Sigmoid colon (tissue), 7 donors: Measurements from ENCODE around the gene RAP1GDS1. TPM values are rescaled to one million over a fixed set of nuclear protein-coding genes. Genes with fewer than 3 reads are reported as not detected.
"Not testable (repeated sequence)": the region's sequence is repeated elsewhere in the genome, so short reads cannot be mapped to it uniquely, and the experiment has no call there.

ENCODE experiments used
- DNase-seq: peaks from one replicate; pipeline ENCODE4 v3.0.0-alpha.2; 2019
- H3K27ac ChIP-seq, 4 donors: fragments of 200-600 bp; sonication (generic); one replicate each; pipeline ENCODE4 v1.5.1; 2016 to 2019; ENCODE audit warnings: mild to moderate bottlenecking in 1 of 4
- H3K27me3 ChIP-seq, 3 donors: fragments of 200-600 bp; sonication (generic); one replicate each; pipeline ENCODE4 v1.5.1; 2019; ENCODE audit warnings: mild to moderate bottlenecking in 1 of 3
- H3K36me3 ChIP-seq, 4 donors: fragments of 200-600 bp; sonication (generic); one replicate each; pipeline ENCODE4 v1.5.1; 2016 to 2019
- H3K4me1 ChIP-seq, 4 donors: fragments of 200-600 bp; sonication (generic); one replicate each; pipeline ENCODE4 v1.5.1; 2017 to 2019
- H3K4me3 ChIP-seq, 4 donors: fragments of 200-600 bp; sonication (generic); one replicate each; pipeline ENCODE4 v1.5.1; 2017 to 2019; ENCODE audit warnings: mild to moderate bottlenecking in 2 of 4, moderate library complexity in 1 of 4
- H3K9me3 ChIP-seq, 4 donors: fragments of 200-600 bp in 3 of 4; sonication (generic) in 3 of 4; one replicate each; pipeline versions ENCODE4 v1.5.1 to v1.6.1; 2013 to 2019
- CTCF ChIP-seq, 4 experiments: fragments of 450-650 bp in 3 of 4; fragments of 200-600 bp in 1 of 4; IDR thresholded peaks; one replicate each; pipeline ENCODE4 v1.5.1; 2016 to 2019; ENCODE audit warnings: antibody characterized with exemption in 4 of 4, mild to moderate bottlenecking in 3 of 4, moderate library complexity in 2 of 4
- EP300 ChIP-seq, 4 donors: sonication (generic); formaldehyde crosslinking; IDR thresholded peaks; one replicate each; pipeline ENCODE4 v1.6.1; 2017; ENCODE audit warnings: antibody characterized with exemption in 4 of 4
- POLR2A ChIP-seq, 2 donors: fragments of 450-650 bp; IDR thresholded peaks; one replicate each; pipeline ENCODE4 v1.6.1; 2016; ENCODE audit warnings: antibody characterized with exemption in 2 of 2, mild to moderate bottlenecking in 2 of 2, moderate library complexity in 2 of 2
- POLR2AphosphoS5 ChIP-seq, 4 donors: sonication (generic); formaldehyde crosslinking; IDR thresholded peaks; one replicate each; pipeline ENCODE4 v1.6.1; 2017; ENCODE audit warnings: antibody characterized with exemption in 4 of 4
- WGBS, 2 donors: extraction: QIAGEN DNeasy Blood & Tissue Kit; methylation state at CpG; one replicate each; pipeline ENCODE4 v1.1.7; 2013; 5-methylcytosine and 5-hydroxymethylcytosine counted together
- intact Hi-C: fragments of 100-400 bp; cut with DNase I; formaldehyde crosslinking; loops from one replicate; pipeline ENCODE4 v1.15.1; 2023
- polyA plus RNA-seq, 3 donors: library from polyadenylated mRNA; stranded (reverse); fragments of 200-250 nt; gene quantifications; one replicate each; pipeline ENCODE4 v1.2.3, GENCODE V29; 2013
- total RNA-seq, 4 donors: library from RNA; depleted of rRNA; stranded (reverse); fragments of >200 nt; gene quantifications; one replicate each; pipeline ENCODE4 v1.1.0, GENCODE V29; 2016
- donor health status: healthy with polysubstance abuse.
- donor health status: Bipolar disorder and iron deficiency.
- donor health status: healthy.

RAP1GDS1 gene
- total and polyA plus RNA-seq, 7 donors = 10.2 to 34.9 (median 31.8) TPM

GRCh38 chr4:98446499-98447375 lies 185.6 kb downstream of the RAP1GDS1 start:
- no peak overlapping the region for H3K27ac ChIP-seq
- no peak for DNase-seq

DNA sequence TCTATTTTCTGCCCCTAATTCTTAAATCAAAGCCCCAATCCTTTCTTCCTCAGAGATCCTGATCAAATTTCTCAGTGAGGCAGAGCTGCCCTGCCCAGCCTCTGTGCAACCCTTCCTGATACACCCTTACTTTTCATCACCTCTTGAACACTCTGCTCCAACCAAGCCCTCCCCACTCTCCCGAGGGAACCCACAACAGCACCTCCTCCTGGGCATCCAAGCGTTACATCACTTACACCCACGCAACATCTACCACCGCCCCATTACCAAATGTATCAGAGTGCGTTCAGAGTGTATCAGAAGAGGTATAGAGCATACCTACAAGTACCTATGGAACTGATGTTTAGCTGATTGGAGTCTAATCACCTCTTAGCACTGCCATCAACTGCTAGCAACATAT lies 186.5 kb downstream of the RAP1GDS1 start:
- H3K36me3 ChIP-seq = peaks cover 0 to 8% (median 0%) of the 10 kb centered on the region in 4 donors
- H3K27me3 ChIP-seq = no peaks in the 10 kb centered on the region
- TF ChIP-seq CTCF (IDR thresholded peaks at IDR 0.05) = no peak
- no peak for TF ChIP-seq POLR2A (IDR thresholded peaks at IDR 0.05)
- no peak for TF ChIP-seq POLR2AphosphoS5 (IDR thresholded peaks at IDR 0.05)
- TF ChIP-seq EP300 (IDR thresholded peaks at IDR 0.05) = no peak
- DNase-seq = no peak
- intact Hi-C loops = no loop called here
- no peaks in the 10 kb centered on the region for H3K4me1 ChIP-seq
- WGBS, 2 donors = 71 to 94% methylated on average over 5 of the region's 5 CpGs
- H3K4me3 ChIP-seq = no peak overlapping the region
- H3K27ac ChIP-seq = no peak overlapping the region
- H3K9me3 ChIP-seq = peaks cover 0 to 3% (median 0%) of the 10 kb centered on the region in 4 donors

More at GRCh38 chr4:98446499-98447375, 185.6 kb downstream of the RAP1GDS1 start:
- TF ChIP-seq EP300 (IDR thresholded peaks at IDR 0.05) (peak in 1 of 4 donors; percentile 40), POLR2A (IDR thresholded peaks at IDR 0.05) (no peak), POLR2AphosphoS5 (IDR thresholded peaks at IDR 0.05) (peak in 1 of 4 donors; percentile 36), CTCF (IDR thresholded peaks at IDR 0.05) (no peak)
- H3K4me1 ChIP-seq = no peaks in the 10 kb centered on the region
- H3K4me3 ChIP-seq = no peak overlapping the region
- WGBS, 2 donors = 47 to 85% methylated on average over 10 of the region's 10 CpGs
- H3K27me3 ChIP-seq = no peaks in the 10 kb centered on the region
- H3K36me3 ChIP-seq = peaks cover 0 to 17% (median 1%) of the 10 kb centered on the region in 4 donors
- H3K9me3 ChIP-seq = no peaks in the 10 kb centered on the region
- intact Hi-C loops = no loop called here

- TF ChIP-seq EP300 (IDR thresholded peaks at IDR 0.05) (no peak), CTCF (IDR thresholded peaks at IDR 0.05) (no peak), POLR2AphosphoS5 (IDR thresholded peaks at IDR 0.05) (no peak), POLR2A (IDR thresholded peaks at IDR 0.05) (no peak)
- intact Hi-C loops = no loop called here
- no peaks in the 10 kb centered on the region for H3K36me3 ChIP-seq
Observed at GRCh38 chr4:98448908-98449307, 187.7 kb downstream of the RAP1GDS1 start.

GRCh38 chr4:98452091-98452490 lies 190.9 kb downstream of the RAP1GDS1 start:
- no peak for DNase-seq
- Histone ChIP-seq H3K4me3 (no peak overlapping the region), H3K27ac (no peak overlapping the region), H3K27me3 (no peaks in the 10 kb centered on the region), H3K4me1 (no peaks in the 10 kb centered on the region), H3K36me3 (no peaks in the 10 kb centered on the region), H3K9me3 (peaks cover 0 to 3% (median 0%) of the 10 kb centered on the region in 4 donors)
- TF ChIP-seq POLR2A (IDR thresholded peaks at IDR 0.05) (no peak), CTCF (IDR thresholded peaks at IDR 0.05) (no peak), EP300 (IDR thresholded peaks at IDR 0.05) (no peak), POLR2AphosphoS5 (IDR thresholded peaks at IDR 0.05) (no peak)
- 90 to 92% methylated on average over 3 of the region's 3 CpGs for WGBS, 2 donors
- intact Hi-C loops = no loop called here

More at GRCh38 chr4:98448908-98449307, 187.7 kb downstream of the RAP1GDS1 start:
- Histone ChIP-seq H3K27ac (no peak overlapping the region), H3K27me3 (no peaks in the 10 kb centered on the region), H3K4me3 (no peak overlapping the region), H3K4me1 (no peaks in the 10 kb centered on the region), H3K9me3 (peaks cover 0 to 3% (median 0%) of the 10 kb centered on the region in 4 donors)
- DNase-seq = no peak

DNA sequence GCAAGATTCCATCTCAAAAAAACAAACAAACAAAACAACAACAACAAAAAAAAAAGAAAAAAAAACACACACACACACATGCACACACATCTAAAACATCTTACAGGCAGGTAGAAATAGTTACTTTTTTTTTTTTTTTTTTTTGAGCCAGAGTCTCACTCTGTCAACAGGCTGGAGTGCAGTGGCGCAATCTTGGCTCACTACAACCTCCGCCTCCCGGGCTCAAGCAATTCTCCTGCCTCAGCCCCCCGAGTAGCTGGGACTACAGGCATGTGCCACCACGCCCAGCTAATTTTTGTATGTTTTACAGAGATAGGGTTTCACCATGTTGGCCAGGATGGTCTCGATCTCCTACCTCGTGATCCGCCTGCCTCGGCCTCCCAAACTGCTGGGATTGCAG lies 196.2 kb downstream of the RAP1GDS1 start:
- H3K27ac ChIP-seq, H3K4me3 ChIP-seq, H3K9me3 ChIP-seq, H3K27me3 ChIP-seq, H3K36me3 ChIP-seq, H3K4me1 ChIP-seq, intact Hi-C loops, DNase-seq: not testable (repeated sequence)
- WGBS, 2 donors = 95 to 97% methylated on average over 9 of the region's 9 CpGs

DNA sequence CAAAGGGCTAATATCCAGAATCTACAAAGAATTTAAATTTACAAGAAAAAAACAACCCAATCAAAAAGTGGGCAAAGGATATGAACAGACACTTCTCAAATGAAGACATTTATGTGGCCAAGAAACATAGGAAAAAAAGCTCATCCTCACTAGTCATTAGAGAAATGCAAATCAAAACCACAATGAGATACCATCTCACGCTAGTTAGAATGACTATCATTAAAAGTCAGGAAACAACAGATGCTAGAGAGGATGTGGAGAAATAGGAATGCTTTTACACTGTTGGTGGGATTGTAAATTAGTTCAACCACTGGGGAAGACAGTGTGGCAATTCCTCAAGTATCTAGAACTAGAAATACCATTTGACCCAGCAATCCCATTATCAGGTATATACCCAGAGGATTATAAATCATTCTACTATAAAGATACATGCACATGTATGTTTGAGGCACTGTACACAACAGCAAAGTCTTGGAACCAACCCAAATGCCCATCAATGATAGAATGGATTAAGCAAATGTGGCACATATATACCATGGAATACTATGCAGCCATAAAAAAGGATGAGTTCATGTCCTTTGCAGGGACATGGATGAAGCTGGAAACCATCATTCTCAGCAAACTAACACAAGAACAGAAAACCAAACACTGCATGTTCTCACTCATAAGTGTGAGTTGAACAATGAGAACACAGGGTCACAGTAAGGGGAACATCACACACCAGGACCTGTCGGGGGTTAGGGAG lies 200.1 kb downstream of the RAP1GDS1 start:
- 78 to 92% methylated on average over 2 of the region's 2 CpGs for WGBS, 2 donors
- not testable (repeated sequence) for H3K27ac ChIP-seq, H3K4me3 ChIP-seq, H3K36me3 ChIP-seq, H3K9me3 ChIP-seq, H3K4me1 ChIP-seq, H3K27me3 ChIP-seq, DNase-seq
- intact Hi-C loops = loop anchor here (10.0 kb wide), 1 partner anchor 1004 kb away; no protein-coding TSS in a partner anchor
